ENCODE data around the gene CHST8.

The CHST8 gene

DNA sequence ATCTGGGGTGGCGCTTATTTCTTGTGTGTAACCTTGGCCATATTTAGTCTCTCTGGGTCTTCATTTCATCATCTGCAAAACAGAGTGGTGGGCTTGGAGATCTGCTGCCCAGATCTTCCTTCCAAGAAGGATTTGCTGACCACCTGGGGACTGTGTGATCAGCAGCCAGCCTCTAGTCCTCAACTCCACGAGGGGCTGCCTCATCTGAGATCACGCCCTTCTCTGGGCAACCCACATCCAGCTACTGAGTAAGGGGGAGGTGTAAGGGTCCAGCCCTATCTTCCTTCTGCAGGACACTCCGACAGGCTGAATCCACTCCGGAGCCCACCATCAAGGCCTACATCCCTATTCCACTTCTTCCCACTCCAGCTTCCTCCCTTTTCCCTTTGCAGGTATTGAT is 57.9 kb downstream of the CHST8 start:
- no peaks in the 10 kb centered on the region for H3K79me2 ChIP-seq (ENCODE audit: control insufficient read depth, low read length)

DNA sequence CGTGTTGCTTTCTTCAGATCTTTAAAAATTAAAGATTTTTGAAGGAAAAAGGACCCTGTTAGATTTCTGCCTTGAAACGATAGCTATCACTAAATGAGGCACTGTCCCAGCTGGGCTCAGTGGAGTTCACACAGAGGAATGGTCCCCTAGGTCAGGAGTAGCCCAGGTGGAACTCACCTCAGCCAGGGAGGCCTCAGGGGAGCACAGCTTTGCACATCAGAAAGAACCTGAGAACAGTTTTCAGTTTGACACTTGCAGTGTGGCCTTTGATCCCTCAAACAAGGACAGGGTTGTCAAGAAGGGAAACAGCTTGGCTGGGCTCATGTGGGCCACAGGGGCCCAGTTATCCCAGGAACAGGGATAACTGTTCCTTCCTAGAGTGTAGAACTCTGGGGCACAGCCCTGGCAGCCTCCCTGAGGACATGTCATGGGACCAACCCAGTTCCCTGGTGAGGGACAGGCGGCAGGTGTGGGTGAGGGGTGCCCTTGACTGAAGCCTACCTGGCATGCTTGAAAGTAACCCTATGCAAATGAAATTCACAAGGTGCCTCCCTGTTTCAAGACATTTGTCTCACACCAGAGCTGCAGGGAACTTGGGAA is 59.4 kb downstream of the CHST8 start:
- no peak overlapping the region for H3K27ac ChIP-seq (ENCODE audit: low read depth, low read length)
- H3K79me2 ChIP-seq (ENCODE audit: control insufficient read depth, low read length): no peaks in the 10 kb centered on the region
- H3K9me2 ChIP-seq (replicated peaks; ENCODE audit: control insufficient read depth, low read length): no peaks in the 10 kb centered on the region
- no peak overlapping the region for H3K4me2 ChIP-seq (ENCODE audit: low read length)
- no peaks in the 10 kb centered on the region for H4K20me1 ChIP-seq (ENCODE audit: control insufficient read depth, insufficient read depth, low read depth, low read length)
- no peaks in the 10 kb centered on the region for H3K27me3 ChIP-seq (ENCODE audit: control insufficient read depth, low read length)
- no peaks in the 10 kb centered on the region for H3F3A ChIP-seq (ENCODE audit: control insufficient read depth, insufficient read depth)
- H3K4me3 ChIP-seq (ENCODE audit: low read length): no peak overlapping the region
- H3K9me3 ChIP-seq (ENCODE audit: control insufficient read depth, insufficient read depth, low read length): no peaks in the 10 kb centered on the region
- no peaks in the 10 kb centered on the region for H3K36me3 ChIP-seq (ENCODE audit: control insufficient read depth, low read length)
- H3K4me1 ChIP-seq (ENCODE audit: control insufficient read depth, low read length): no peaks in the 10 kb centered on the region
- TF ChIP-seq, protein P1, sequence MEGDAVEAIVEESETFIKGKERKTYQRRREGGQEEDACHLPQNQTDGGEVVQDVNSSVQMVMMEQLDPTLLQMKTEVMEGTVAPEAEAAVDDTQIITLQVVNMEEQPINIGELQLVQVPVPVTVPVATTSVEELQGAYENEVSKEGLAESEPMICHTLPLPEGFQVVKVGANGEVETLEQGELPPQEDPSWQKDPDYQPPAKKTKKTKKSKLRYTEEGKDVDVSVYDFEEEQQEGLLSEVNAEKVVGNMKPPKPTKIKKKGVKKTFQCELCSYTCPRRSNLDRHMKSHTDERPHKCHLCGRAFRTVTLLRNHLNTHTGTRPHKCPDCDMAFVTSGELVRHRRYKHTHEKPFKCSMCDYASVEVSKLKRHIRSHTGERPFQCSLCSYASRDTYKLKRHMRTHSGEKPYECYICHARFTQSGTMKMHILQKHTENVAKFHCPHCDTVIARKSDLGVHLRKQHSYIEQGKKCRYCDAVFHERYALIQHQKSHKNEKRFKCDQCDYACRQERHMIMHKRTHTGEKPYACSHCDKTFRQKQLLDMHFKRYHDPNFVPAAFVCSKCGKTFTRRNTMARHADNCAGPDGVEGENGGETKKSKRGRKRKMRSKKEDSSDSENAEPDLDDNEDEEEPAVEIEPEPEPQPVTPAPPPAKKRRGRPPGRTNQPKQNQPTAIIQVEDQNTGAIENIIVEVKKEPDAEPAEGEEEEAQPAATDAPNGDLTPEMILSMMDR (IDR thresholded peaks at IDR 0.05; ENCODE audit: low read depth, low read length, poor library complexity, severe bottlenecking): no peak
- no peak for TF ChIP-seq EZH2phosphoT487 (IDR thresholded peaks at IDR 0.05; ENCODE audit: borderline replicate concordance, low read length)

More for the DNA sequence above, 57.9 kb downstream of the CHST8 start:
- Histone ChIP-seq H3K9me2 (replicated peaks; ENCODE audit: control insufficient read depth, low read length) (no peaks in the 10 kb centered on the region), H3K4me1 (ENCODE audit: control insufficient read depth, low read length) (no peaks in the 10 kb centered on the region), H3K4me3 (ENCODE audit: low read length) (no peak overlapping the region), H3K9me3 (ENCODE audit: control insufficient read depth, insufficient read depth, low read length) (no peaks in the 10 kb centered on the region), H4K20me1 (ENCODE audit: control insufficient read depth, insufficient read depth, low read depth, low read length) (no peaks in the 10 kb centered on the region), H3K27me3 (ENCODE audit: control insufficient read depth, low read length) (no peaks in the 10 kb centered on the region), H3K27ac (ENCODE audit: low read depth, low read length) (no peak overlapping the region), H3K4me2 (ENCODE audit: low read length) (no peak overlapping the region), H3F3A (ENCODE audit: control insufficient read depth, insufficient read depth) (no peaks in the 10 kb centered on the region), H3K36me3 (ENCODE audit: control insufficient read depth, low read length) (no peaks in the 10 kb centered on the region)
- TF ChIP-seq, protein P1 (IDR thresholded peaks at IDR 0.05; ENCODE audit: low read depth, low read length, poor library complexity, severe bottlenecking): no peak
- no peak for TF ChIP-seq EZH2phosphoT487 (IDR thresholded peaks at IDR 0.05; ENCODE audit: borderline replicate concordance, low read length)

DNA sequence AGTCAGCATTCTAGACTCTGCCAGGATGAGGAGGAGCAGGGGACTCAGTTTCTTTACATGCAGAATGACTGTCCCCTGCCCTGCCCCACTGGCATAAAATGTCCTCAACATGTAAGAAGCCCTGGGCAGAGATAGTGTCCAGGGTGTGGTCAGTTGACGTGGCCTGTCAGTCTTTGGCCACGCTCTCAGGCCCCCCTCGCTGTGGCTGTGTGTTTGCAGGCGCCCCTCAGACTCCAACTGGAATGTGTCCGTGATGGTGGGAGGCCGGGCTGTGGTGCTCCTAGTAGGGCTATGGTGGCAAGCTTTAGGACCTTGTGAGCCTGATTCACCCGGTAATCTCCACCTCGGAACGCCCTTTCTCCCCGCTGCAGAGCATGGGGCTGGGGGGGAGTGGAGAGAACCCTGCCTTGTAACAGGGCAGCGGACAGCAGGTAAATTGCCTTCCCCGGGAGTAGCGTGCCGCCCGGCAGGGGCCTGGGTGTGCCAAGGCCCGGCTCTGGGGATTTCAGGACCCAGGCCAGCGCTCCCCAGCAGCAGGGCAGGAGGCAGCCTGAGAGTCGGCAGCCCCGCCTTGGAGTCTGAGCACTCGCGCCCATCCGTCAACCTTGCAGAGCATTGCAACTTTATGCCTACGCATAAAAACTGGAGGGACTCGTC is 62.3 kb downstream of the CHST8 start:
- H3K27me3 ChIP-seq (ENCODE audit: control insufficient read depth, low read length): no peaks in the 10 kb centered on the region
- no peaks in the 10 kb centered on the region for H3K9me2 ChIP-seq (replicated peaks; ENCODE audit: control insufficient read depth, low read length)
- no peaks in the 10 kb centered on the region for H3K9me3 ChIP-seq (ENCODE audit: control insufficient read depth, insufficient read depth, low read length)
- H3K4me2 ChIP-seq (ENCODE audit: low read length): no peak overlapping the region
- H3K4me1 ChIP-seq (ENCODE audit: control insufficient read depth, low read length): no peaks in the 10 kb centered on the region
- H3K79me2 ChIP-seq (ENCODE audit: control insufficient read depth, low read length): no peaks in the 10 kb centered on the region
- H3F3A ChIP-seq (ENCODE audit: control insufficient read depth, insufficient read depth): no peaks in the 10 kb centered on the region
- H3K4me3 ChIP-seq (ENCODE audit: low read length): no peak overlapping the region
- no peak for TF ChIP-seq EZH2phosphoT487 (IDR thresholded peaks at IDR 0.05; ENCODE audit: borderline replicate concordance, low read length)
- TF ChIP-seq, protein P1 (IDR thresholded peaks at IDR 0.05; ENCODE audit: low read depth, low read length, poor library complexity, severe bottlenecking): no peak
- H3K36me3 ChIP-seq (ENCODE audit: control insufficient read depth, low read length): no peaks in the 10 kb centered on the region
- no peak overlapping the region for H3K27ac ChIP-seq (ENCODE audit: low read depth, low read length)
- H4K20me1 ChIP-seq (ENCODE audit: control insufficient read depth, insufficient read depth, low read depth, low read length): no peaks in the 10 kb centered on the region

All from DOHH2 (cell line).